ENCODE results near the gene CACNA1S. TPM values are rescaled to one million over a fixed set of nuclear protein-coding genes. Genes with fewer than 3 reads are reported as not detected.

The CACNA1S gene
- polyA plus RNA-seq, 3 donors, result 0.51 to 0.76 (median 0.51) TPM

DNA sequence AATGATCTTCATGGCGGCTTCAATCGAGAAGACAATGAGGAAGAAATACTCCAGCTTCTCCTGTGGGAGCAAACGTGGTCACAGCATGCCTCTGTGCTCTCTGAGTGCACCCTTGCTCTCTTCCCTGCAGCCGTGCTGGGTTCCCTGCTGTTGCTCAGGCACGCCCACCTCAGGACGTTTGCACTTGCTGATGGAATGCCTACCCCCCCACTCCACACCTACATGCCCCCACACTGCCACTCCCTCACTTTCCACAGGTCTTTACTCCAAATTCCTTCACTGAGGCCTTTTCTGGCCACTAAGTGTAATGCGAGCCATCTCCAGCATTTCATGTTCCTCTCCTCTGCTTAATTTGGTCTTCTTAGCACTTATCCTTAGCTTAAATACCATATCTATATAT lies 18.3 kb downstream of the CACNA1S start:
- no peak for DNase-seq

DNA sequence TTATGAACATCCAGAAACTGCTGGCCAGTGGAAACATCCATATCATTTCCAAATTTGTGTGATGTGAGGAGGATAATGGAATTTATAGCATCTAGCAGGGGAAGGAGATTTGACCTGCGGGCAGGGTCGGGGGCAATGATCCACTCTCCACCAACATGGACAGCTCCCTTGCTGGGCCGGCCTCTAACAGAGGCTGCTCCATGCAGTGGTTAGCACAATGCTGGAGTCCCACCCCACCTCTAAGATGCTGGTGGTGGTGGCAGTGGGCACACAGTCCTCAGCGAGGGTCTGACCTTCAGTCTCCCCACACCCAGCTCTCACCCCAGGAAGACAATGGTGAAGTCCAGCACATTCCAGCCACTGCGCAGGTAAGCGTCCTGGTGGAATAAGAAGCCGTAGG lies 18.7 kb downstream of the CACNA1S start:
- DNase-seq, result no peak

DNA sequence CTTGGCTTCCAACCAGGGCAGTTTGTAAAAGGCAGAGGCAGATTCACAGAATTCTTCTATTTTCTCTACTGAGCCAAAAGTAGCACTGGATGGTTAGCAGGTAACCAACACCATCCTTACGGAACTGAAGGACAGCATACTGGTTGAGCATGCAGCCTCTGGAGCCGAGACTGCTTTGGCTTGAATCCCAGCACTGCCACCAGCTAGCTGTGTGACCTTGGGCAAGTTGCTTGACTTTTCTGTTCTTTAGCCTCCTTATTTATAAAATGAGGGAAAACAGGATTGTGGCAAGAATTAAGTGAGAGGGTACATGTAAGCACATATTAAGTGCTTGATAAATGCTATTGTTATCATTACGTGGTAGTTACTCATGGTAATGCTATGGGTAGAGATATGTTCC lies 19.5 kb downstream of the CACNA1S start:
- DNase-seq, result no peak

DNA sequence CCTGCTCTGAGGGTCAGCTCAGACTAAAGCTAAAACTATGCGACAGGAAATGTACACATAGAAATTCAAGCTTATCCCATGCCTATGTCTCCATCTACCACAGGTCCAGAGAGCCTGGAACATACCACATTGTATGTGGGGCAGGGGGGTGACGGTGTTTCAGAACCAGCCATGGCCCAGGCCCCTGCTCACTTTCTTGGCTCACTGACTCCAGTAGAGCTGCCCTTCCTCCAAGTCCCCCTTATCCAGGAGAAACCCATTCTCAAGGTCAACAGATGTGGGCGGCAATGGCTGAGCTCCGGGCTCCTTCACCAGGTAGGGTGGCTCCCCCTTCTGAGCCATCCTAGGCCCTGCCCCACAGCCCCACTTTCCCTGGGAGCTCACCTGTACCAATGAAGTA lies 21.0 kb downstream of the CACNA1S start:
- no peak for DNase-seq

DNA sequence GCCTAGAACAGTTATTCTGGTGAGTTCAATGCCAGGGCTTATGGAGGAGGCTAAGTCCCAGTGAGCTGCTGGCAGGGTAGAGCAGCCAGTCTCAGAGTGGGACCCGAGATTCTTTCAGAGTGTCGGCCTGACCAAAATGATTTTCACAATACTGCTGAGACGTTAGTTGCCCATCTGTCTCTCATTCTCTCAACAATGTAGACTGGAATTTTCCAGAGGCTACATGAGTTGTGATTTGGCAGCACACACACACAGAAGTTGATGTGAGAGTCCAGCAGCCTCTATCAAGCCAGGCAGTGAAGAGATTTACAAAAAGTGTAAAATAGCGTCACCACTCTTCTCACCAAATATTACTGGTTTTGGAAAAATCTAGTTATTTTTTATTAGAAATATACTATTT lies 21.7 kb downstream of the CACNA1S start:
- DNase-seq, result no peak

DNA sequence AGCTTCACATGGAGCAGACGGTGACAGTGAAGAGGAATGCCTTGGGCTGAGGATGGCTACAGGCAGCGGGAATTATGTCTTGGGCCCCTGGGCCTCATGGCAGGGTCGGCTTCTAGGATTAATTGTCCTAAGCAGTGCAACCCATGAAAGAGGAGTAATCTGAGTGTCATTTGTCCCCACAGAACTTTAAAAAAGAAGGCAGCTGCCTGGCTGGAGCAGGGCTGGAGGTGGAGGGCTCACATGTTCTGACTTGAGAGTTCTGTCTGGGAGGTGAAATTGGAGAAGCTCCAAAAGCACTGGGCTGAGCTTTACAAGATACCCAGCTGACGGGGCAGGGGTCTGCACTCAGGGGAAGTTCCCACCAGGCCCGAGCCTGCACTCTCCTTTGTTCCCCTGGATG lies 22.6 kb downstream of the CACNA1S start:
- peak; percentile 10 for DNase-seq

DNA sequence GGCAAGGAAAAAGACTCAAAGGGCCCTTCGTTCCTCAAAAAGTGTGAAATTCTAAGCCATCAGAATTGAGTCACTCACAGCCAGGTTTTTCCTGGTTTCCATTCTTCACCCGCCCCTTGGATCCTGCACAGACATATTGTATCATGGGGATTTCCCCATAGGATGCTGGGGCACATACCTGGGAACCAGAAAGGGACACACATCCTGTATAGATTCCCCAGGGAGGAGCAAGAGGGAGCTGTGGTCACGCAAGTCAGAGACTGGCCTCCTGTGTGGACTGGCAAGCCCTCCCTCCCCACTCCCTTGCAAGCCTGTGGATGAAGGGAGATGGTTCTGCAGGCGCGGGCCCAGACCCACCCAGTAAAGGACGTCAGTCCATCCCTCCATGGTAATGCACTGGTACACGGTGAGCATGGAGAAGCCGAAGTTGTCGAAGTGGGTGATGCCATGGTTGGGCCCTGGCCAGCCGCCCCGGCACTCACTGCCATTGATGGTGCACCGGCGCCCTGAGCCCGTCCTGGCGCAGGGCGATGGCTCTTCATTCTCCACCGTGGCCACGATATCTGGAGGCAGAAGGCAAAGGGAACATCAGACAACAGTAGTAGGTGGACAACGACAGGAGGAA lies 23.2 kb downstream of the CACNA1S start:
- DNase-seq, result no peak

DNA sequence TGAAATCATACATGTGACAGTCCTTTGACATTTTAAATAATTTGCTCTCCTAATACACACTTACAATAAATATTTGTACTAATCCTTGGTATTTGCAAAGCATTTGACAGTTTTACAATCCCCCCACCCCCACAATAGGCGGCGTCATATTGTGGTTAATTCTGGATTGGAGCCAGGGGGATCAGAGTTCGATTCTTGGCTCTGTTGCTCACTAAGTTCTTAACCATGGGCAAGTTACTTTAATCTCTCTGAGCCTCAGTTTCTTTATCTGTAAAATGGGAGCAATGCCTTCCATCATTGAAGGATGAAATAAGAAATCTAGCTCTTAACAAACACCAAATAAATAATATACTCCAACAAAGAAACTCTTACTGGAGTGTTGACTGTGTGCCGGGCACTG lies 23.8 kb downstream of the CACNA1S start:
- no peak for DNase-seq

DNA sequence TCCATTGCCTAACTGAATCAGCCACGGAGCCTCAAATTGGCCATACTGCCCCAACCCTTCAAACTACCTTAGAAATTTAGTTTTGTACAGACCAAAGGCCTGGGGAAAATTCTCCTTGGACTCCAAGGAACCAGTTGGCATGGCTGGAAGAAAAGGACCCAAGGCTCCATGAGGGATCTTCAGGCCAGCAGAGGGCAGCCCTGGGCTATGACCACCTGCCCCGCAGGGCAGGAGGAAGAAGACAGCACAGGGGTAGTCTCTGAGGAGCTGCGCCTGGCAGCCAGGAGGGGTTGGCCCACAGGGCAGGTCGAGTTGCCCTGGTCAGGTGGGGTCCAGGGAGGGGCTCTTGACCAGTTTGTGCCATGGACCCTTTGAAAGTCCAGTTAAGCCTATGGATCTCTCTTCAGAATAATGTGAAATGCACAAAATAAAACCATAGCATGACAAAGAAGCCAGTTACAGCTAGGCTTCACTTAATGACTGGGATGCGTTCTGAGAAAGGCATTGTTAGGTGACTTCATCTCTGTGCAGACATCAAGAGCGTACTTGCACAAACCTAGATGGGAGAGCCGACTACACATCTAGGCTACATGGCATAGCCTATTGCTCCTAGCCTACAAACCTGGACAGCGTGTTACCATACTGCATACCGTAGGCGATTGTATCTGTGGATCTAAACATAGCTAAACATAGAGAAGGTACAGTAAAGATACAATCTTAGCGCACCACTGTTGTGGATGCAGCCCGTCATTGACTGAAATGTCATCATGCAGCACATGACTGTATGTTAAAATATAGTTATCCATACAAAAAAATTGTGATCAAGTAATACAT lies 26.1 kb downstream of the CACNA1S start:
- DNase-seq, result peak; percentile 19

DNA sequence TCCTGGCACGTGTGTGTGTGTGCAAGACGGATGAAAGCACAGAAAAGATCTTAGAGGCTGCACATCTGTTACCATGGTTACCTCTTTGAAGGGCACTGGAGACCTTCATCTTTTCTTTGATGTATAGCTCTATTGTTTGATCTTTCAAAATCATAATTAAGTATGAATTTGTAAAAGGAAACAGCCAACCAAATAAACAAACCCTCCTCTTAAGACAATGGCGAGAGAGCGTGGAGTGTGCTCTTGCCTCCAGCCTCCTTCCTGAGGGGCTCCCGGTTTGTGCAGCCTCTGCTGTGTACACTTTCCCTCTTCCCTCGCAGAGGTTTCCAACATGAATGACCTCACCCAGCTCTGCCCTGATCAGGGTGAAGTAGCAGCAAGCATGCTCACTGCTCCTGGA lies 27.9 kb downstream of the CACNA1S start:
- DNase-seq, result peak; percentile 7

DNA sequence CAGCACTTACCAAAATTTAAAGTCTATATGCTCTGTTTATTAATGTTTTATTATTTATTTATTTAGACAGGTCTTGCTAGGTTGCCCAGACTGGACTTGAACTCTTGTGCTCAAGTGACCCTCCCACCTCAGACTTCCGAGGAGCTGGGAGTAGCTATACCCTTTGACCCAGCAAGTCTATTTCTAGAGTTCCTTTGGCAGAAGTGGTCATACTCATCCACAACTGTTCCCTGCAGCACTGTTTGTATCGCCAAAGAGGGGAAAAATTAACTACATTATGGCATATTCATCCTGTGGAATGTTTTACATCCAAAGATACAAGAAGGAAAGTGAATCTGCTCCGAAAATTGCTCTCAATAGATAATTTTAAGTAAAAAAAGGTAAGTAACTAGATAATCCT lies 28.5 kb downstream of the CACNA1S start:
- no peak for DNase-seq

DNA sequence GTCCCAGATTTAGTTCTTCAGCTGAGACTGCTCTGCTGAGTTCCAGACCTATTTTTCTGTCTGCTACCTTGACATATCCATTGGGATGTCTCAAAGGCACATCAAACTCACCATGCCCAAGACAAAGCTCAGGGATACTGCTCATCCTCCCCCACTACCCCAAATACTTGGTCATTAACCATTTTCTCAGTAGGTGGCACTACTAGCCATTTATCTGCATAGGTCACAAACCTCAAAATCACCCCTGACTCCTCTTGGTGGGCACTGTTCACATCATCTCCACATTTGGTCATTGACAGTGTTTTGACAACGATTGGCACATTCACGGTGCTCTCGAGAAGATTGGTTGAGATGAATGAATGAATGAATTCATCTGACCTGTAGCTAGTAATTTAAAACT lies 32.1 kb downstream of the CACNA1S start:
- DNase-seq, result no peak

DNA sequence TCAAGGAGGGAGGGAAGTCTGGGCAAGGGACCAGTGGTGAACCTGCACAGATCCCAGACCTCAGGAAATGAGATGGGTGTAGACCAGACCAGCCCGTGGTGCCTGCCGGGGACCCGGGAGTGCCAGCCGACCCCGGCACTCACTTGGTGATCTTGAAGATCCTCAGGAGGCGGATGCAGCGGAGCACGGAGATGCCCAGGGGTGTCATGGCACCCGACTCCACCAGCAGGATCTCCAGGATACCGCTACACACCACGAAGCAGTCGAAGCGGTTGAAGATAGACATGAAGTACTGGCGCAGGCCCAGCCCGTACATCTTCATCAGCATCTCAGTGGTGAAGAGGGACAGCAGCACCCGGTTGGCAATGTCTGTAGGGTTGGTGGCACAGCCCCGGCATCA lies 34.5 kb downstream of the CACNA1S start:
- no peak for DNase-seq

DNA sequence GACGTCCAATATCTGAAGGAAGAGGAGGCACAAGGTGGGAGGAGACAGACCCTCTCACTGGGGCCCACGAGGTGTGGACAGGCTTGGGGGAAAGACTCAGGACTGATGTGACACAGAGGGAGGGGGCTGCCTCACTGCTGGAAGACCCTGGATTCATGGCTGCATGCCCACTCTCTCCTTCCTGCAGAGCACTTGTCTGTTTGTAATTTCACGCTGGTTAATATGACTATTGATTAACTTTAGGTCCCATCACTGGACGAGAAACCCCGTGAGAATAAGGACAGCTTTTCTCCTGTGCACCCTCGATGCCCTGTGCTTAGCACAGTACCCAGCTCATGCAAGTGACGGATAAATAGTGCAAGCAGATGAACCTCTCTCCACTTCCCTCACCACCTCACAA lies 35.1 kb downstream of the CACNA1S start:
- DNase-seq, result no peak

DNA sequence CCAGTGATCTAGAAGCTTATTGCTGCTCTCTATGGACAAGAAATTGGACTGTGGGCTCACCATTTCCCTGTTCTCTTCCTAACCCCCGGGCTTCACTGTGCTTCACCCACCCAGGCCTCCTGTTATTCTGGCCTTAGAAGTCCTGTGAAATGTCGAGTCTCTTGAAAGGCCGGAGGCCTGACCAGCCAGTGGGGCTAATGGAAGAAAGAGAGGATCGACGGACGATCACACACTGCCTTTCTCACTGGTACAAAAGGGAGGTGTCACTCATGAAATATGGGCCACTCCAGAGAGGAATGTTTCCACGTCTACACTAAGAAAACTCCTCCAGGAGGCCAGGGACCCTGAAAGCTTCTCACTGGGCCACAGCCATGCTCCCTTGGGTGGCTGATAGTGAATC lies 36.1 kb downstream of the CACNA1S start:
- DNase-seq, result no peak

DNA sequence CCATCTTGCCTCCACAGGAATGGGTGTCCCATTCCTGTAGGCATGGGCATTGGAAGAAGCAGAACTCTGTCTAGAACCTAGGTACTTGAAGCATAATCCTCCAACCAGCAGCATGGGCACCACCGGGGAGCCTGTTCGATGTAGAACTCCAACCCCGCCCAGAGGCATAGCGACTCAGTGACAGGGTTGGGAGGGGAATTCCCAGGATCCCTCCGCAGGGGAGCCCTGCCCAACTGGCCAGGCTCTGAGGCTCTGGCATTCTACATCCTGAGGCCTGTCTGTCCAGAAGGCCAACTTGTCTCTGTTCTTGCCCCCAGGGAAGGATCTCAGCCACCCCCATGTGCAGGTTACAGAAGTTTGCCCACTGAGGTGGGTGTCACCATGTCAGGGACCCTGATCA lies 38.2 kb downstream of the CACNA1S start:
- DNase-seq, result no peak

DNA sequence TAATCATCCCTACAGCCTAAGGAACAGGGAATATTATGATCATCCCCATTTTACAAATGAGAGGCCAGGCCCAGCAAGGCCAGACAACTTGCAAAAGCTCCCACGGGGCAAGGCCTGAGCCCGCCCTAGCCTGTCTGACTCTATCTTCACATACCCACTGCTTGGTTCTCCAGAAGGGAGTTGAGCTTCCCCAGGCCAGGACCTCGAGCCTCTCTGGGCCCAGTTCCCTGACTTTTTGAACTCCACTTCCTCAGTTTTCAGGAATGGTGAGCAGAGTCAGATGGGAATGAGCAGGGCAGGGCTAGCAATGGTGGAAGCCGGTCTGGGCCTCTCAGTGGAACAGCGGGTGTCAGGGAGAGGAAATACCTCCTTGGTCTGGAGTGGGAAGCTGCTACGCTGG lies 39.3 kb downstream of the CACNA1S start:
- no peak for DNase-seq

DNA sequence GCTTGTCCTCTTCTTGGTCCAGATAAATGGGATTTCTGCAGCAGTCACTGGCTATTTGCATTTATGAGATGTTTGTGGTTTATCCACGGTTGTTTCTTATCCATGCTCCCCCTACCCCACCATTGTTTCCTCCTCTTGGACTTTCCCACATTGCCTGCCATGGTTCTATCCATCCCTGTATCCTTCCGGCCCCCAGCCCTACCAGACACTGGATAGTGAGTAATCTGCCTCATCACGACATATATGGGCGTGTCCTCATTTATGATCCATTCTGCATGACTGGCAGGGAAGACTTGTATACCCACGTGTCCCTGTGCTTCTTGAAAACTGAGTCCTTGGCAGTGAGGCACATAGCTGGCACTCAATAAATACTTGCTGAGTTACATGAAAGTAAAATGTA lies 40.1 kb downstream of the CACNA1S start:
- no peak for DNase-seq

DNA sequence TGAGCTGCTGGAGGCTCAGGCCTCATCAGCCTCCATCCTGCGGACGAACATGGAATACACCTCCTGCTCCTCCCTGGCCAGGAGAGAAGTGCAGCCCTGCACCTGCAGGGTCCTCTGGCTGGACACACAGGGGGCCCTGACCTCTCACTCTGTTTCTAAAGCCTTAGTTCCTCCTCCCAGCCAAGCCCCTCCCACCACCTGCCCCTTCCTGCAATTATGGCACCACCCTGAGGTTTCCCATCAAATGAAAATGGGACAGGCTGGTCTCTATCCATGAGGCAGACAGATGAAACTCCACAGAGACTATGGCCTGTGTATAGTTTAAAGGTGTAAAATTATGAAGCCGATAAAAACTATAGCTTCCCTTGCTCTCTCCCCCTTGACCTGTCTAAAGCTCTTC lies 42.6 kb downstream of the CACNA1S start:
- no peak for DNase-seq

DNA sequence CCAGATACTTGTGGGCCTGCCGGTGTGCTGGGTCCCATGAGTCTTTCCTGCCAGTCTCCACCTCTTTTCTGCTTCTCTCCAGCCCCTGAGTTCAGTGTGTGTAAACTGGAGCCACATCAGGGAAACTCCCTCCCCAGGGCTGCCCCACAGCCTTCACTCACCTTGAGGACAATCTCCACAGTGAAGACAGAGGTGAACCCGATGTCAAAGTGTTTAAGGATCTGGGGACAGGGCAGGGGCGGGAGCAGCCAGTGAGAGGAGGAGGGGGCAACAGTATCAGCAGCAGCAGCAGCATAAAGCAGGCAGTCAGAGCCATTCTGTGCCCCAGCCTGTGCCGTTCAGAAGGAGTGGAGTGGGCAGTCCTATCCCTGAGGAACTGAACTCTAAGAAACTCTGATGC lies 43.2 kb downstream of the CACNA1S start:
- no peak for DNase-seq

DNA sequence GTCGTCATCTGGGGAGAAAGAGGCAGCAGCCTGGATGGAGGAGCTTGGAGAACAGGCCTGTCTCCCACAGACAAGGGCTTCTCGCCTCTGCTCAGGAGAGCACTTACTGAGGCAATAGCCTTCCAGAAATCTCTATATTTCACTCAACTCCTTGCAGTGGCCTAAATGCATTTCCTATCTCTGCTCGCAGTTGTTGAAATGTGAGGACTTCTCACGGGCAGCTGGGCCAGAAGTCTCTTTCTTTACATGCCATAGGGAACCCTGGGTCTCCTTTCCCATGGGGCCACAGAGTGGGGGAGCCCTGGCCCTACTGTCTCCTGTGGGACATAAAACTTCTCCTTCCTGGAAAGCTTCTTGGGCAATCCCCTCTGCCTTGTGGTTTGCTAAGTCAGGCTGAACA lies 45.2 kb downstream of the CACNA1S start:
- DNase-seq, result no peak

DNA sequence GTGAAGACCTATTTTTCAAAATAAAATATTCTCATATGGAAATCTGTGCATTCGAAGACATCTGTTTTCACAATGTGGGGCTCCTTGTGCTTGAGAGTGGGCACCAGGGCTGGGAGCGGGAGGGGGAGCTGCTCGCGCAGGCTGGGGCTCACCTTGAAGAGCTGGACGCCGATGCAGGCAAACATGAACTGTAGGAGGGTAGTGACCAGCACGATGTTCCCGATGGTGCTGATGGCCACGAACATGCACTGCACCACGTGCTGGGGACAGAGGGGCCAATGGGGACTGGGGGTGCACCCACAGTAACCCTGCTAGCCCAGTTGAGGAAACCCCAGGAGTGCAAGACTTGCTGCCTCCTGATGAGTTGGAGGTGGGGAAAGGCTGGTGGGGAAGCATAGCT lies 46.5 kb downstream of the CACNA1S start:
- DNase-seq, result no peak

DNA sequence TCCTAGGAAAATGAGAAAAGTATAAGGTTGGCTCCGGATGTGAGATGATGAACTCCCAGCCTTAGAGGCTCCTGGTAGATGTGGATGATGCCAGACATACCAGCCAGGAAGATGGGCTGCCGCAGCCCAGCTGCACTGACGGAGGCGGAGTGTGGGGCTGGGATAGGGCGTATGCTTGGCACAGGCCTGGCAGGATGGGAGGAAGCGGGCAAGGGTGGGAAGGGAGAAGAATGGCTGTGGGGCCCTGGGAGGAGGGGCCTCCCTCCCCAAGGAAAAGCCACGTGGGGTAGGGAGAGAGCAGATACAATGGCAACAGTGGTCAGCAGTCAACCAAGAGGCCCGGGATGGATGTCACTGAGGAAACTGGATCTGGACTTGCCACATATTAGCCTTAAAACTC lies 47.4 kb downstream of the CACNA1S start:
- no peak for DNase-seq

DNA sequence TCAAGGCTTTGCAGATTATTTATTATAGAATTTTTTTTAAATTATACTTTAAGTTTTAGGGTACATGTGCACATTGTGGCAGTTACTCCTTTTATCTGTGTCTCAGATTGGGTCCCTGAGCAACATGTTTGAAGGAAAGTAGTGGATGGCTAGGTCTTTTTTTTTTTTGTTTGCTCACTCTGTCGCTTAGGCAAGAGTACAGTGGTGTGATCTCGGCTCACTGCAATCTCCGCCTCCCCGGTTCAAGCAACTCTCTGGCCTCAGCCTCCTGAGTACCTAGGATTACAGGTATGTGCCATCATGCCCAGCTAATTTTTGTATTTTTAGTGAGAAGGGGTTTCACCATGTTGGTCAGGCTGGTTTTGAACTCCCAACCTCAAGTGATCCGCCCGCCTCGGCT lies 49.1 kb downstream of the CACNA1S start:
- DNase-seq, result no peak

Data from renal pelvis (tissue), 4 donors.